Measurements from ENCODE around the gene LHFPL4. TPM values are rescaled to one million over a fixed set of nuclear protein-coding genes. Genes with fewer than 3 reads are reported as not detected.

The LHFPL4 gene
- total and polyA plus RNA-seq, 10 donors = not detected

DNA sequence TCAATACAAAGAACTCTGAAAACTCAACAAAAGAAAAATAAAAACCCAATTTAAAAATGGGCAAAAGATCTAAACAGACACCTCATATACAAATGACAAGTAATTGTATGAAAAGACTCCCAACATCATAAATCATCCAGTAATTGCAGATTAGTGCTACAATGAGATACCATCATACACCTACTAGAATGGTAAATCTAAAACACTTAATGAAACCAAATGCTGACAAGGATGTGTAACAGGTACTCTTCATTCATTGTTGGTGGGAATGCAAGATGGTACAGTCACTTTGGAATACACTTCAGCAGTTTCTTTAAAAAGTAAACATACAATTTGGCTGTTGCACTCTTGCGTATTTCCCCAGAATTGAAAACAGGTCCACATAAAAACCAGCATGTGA, 68.4 kb downstream of the LHFPL4 start:
- peaks cover 0 to 23% (median 17%) of the 10 kb centered on the region in 8 donors for H3K9me3 ChIP-seq
- 95 to 100% (median 98%) methylated on average over 1 of the region's 1 CpG for WGBS, 5 donors
- intact Hi-C loops (cut with DNase I; ENCODE audit: low total_unique reads) = no loop called here
- no peak overlapping the region for H3K4me3 ChIP-seq
- H3K4me1 ChIP-seq = no peaks in the 10 kb centered on the region
- no peak for DNase-seq
- no peak overlapping the region for H3K27ac ChIP-seq
- H3K36me3 ChIP-seq = peaks cover 0 to 78% (median 20%) of the 10 kb centered on the region in 6 donors
- no peaks in the 10 kb centered on the region for H3K27me3 ChIP-seq (replicated peaks in 1 of 7)
- TF ChIP-seq, protein P1, sequence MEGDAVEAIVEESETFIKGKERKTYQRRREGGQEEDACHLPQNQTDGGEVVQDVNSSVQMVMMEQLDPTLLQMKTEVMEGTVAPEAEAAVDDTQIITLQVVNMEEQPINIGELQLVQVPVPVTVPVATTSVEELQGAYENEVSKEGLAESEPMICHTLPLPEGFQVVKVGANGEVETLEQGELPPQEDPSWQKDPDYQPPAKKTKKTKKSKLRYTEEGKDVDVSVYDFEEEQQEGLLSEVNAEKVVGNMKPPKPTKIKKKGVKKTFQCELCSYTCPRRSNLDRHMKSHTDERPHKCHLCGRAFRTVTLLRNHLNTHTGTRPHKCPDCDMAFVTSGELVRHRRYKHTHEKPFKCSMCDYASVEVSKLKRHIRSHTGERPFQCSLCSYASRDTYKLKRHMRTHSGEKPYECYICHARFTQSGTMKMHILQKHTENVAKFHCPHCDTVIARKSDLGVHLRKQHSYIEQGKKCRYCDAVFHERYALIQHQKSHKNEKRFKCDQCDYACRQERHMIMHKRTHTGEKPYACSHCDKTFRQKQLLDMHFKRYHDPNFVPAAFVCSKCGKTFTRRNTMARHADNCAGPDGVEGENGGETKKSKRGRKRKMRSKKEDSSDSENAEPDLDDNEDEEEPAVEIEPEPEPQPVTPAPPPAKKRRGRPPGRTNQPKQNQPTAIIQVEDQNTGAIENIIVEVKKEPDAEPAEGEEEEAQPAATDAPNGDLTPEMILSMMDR (IDR thresholded peaks at IDR 0.05 in 8 of 11, conservative IDR thresholded peaks at IDR 0.05 in 3 of 11) = no peak
- TF ChIP-seq POLR2AphosphoS5 (IDR thresholded peaks at IDR 0.05) (no peak), POLR2A (IDR thresholded peaks at IDR 0.05) (no peak)

DNA sequence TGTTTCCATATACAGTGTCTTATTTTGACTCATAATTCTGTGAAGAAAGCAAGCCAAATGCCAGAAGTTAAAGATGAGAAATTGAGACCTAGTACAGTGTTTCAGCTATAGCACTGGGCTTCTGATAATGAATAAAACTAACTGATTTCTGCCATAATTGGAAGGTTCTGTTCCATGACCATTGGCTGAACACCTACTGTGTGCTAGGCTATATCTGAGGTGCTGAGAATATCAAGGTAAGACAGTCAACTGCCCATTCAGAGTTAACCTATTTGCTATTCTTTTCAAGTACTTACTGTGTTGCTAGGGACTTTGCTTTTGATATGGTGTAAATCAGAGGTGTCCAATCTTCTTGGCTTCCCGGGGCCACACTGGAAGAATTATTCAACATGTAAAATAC, 73.4 kb downstream of the LHFPL4 start:
- no peaks in the 10 kb centered on the region for H3K9me3 ChIP-seq
- H3K4me3 ChIP-seq = no peak overlapping the region
- H3K4me1 ChIP-seq = no peaks in the 10 kb centered on the region
- TF ChIP-seq POLR2A (IDR thresholded peaks at IDR 0.05) (no peak), POLR2AphosphoS5 (IDR thresholded peaks at IDR 0.05) (no peak)
- TF ChIP-seq, protein P1 (IDR thresholded peaks at IDR 0.05 in 8 of 11, conservative IDR thresholded peaks at IDR 0.05 in 3 of 11) = no peak
- H3K36me3 ChIP-seq = peaks cover 3 to 100% (median 64%) of the 10 kb centered on the region in 6 donors
- DNase-seq = no peak
- 95 to 100% (median 100%) methylated on average over 1 of the region's 1 CpG for WGBS, 5 donors
- no peaks in the 10 kb centered on the region for H3K27me3 ChIP-seq (replicated peaks in 1 of 7)
- no peak overlapping the region for H3K27ac ChIP-seq
- intact Hi-C loops (cut with DNase I; ENCODE audit: low total_unique reads) = no loop called here

DNA sequence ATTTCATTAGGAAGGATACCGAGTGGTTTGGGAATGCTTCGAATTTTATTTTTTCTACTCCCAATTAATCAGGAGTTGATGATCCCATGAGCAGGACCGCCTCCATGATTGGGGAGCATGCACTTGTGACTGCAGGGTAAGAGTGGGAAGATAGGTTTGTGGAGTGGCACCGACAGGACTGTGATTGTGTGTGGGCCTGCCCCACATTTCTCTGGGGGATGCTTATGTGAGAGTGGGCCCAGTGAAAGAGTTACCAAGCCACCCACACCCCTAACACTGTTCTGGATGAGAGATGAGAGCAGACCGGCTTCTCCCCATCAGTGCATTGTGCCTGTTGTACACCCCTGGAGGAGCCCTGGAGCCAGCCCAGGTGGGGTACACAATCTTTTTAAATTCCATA, 76.7 kb downstream of the LHFPL4 start:
- no peaks in the 10 kb centered on the region for H3K9me3 ChIP-seq
- no peak for DNase-seq
- TF ChIP-seq, protein P1 (IDR thresholded peaks at IDR 0.05 in 8 of 11, conservative IDR thresholded peaks at IDR 0.05 in 3 of 11) = no peak
- TF ChIP-seq POLR2A (IDR thresholded peaks at IDR 0.05) = no peak
- H3K36me3 ChIP-seq = peaks cover 3 to 100% (median 94%) of the 10 kb centered on the region in 6 donors
- H3K4me3 ChIP-seq = no peak overlapping the region
- 94 to 99% (median 96%) methylated on average over 5 of the region's 5 CpGs for WGBS, 5 donors
- H3K4me1 ChIP-seq = no peaks in the 10 kb centered on the region
- intact Hi-C loops (cut with DNase I; ENCODE audit: low total_unique reads) = no loop called here
- H3K27me3 ChIP-seq (replicated peaks in 1 of 7) = no peaks in the 10 kb centered on the region
- no peak overlapping the region for H3K27ac ChIP-seq

DNA sequence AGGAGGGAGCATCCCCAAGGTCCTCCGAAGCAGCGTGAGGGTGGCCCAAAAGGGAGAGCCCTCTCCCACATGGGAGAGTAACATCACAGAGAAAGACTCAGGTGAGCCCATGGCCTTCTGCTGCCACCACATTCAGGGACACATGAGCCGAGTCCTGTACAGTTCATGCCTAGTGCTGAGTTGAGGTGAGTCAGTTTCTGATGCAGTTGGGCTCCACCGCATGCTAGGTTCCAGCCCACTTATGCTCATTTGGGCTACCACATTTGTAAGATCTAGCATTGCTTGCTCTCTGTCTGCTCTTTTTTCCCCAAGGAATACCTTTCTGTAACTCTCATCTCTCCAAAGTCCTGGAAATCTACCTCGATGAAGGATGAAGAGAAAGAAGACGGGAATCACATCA, 79.1 kb downstream of the LHFPL4 start:
- no peaks in the 10 kb centered on the region for H3K27me3 ChIP-seq (replicated peaks in 1 of 7)
- intact Hi-C loops (cut with DNase I; ENCODE audit: low total_unique reads) = no loop called here
- no peak for DNase-seq
- no peaks in the 10 kb centered on the region for H3K9me3 ChIP-seq
- no peaks in the 10 kb centered on the region for H3K4me1 ChIP-seq
- H3K27ac ChIP-seq = no peak overlapping the region
- WGBS, 5 donors = 90 to 98% (median 93%) methylated on average over 6 of the region's 6 CpGs
- H3K4me3 ChIP-seq = no peak overlapping the region
- TF ChIP-seq POLR2A (IDR thresholded peaks at IDR 0.05) = no peak
- TF ChIP-seq POLR2AphosphoS5 (IDR thresholded peaks at IDR 0.05) = no peak
- peaks cover 4 to 100% (median 99%) of the 10 kb centered on the region in 6 donors for H3K36me3 ChIP-seq

DNA sequence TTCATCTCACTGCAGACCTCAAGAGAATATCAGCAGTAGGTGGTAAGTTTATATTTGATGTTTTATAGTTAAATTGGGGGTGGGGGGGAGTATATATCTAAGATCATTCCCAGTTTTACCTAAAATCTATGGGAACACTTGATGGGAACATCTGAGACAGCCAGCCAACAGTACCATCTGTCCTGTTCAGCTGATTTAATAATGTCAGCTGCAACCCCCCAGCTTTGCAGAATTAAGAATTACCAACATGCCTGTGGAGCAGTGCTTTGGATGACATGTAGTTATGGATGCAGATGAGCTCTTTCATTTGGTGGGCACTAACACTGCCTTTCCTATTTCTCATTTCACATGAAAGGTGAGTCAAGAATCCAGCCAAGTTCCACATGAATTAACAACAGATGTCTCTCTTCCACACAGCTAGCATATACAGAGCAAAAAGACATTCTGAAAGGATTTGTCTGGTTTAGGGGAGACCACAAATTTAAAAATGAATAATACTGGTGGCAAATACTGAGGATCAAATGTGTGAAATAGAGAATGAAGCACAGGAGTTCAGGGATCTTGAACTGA, 80.0 kb downstream of the LHFPL4 start:
- no peak for TF ChIP-seq POLR2AphosphoS5 (IDR thresholded peaks at IDR 0.05)
- TF ChIP-seq, protein P1 (IDR thresholded peaks at IDR 0.05 in 8 of 11, conservative IDR thresholded peaks at IDR 0.05 in 3 of 11) = no peak
- TF ChIP-seq POLR2A (IDR thresholded peaks at IDR 0.05) = no peak
- Histone ChIP-seq H3K36me3 (peaks cover 4 to 100% (median 95%) of the 10 kb centered on the region in 6 donors), H3K9me3 (no peaks in the 10 kb centered on the region), H3K27ac (no peak overlapping the region), H3K4me3 (no peak overlapping the region), H3K27me3 (replicated peaks in 1 of 7) (no peaks in the 10 kb centered on the region), H3K4me1 (no peaks in the 10 kb centered on the region)
- no peak for DNase-seq
- intact Hi-C loops (cut with DNase I; ENCODE audit: low total_unique reads) = no loop called here
